Iris pigment epithelial cell (primary cell): Measurements from ENCODE around the gene PLEKHB1.

Experiments
- DNase-seq: peaks from one replicate; pipeline ENCODE4 v3.0.0-alpha.2; 2011; ENCODE audit warnings: low read depth

Gene PLEKHB1

DNA sequence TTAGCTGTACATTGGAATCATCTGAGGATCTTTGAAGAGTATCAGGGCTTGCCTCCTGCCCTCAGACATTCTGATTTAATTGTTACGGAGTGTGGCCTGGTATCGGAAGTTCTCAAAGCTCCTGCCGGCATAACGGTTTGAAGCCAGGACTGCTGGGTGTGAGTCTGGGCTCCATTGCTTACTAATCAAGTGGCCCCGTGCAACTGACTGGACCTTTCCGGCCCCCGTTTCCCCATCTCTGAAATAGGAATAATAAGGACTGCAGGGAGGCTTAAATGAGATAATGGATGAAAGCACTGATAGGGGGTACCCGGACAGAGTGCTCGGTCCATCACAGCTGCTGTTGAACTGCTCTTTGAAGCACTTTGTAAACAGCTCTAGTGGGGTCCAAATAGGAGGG lies 1.7 kb downstream of the PLEKHB1 start:
- no peak for DNase-seq

DNA sequence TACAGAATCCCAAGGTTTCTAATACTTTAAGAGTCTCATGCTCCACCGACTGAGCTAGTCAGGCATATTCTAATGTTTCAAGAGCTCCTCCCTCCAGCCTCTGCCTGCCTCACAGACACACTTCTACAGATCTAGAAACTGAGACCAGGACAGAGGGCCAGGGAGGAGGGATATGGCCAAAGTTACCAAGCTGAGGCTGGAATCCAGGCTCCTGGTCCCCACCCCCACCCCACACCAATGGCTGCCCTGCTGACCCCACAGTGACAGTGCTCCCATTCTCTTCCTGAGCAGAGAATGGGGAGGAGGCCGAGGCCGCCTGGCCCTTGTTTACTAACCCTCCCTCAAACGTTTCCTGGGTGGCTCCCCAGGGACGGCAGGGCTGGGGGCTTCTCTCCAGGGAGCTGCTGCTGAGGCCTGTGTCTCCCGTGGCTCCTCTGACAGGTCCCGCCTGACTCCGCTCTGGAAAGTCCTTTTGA lies 2.2 kb downstream of the PLEKHB1 start:
- no peak for DNase-seq

- DNase-seq: no peak
Observed at GRCh38 chr11:73649206-73649605, 2.8 kb downstream of the PLEKHB1 start.

DNA sequence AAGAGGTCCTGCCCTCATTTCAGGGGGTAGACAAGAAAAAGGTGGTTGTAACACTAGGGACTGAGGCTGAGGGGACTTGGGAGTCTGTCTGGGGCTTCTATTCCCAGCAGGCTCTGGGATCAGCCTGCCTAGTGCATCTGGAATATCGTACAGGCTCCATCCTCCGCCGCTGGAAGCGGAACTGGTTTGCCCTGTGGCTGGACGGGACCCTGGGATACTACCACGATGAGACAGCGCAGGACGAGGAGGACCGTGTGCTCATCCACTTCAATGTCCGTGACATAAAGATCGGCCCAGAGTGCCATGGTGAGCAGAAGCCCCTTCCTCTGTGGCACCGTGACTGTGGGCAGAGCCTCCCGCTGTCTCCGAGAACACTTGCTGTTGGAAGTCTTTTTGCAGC lies 4.0 kb downstream of the PLEKHB1 start:
- no peak for DNase-seq

DNA sequence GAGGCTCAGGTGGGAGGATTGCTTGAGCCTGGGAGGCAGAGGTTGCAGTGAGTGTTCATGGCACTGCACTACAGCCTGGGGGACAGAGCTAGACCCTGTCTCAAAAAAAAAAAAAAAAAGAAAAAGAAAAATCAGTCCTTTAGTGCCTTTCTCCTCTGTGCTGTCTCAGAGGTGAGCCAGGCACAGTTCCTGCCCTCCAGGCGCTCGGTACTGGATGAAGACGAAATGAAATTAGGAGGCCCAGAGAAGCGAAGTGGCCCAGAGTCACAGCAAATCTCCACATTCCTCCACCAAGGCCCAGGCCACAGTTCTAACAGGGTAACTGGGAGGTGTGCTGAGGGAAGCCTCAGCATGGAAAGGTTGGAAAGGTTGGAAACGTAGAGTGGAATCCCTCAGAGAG lies 4.9 kb downstream of the PLEKHB1 start:
- DNase-seq: no peak

GRCh38 chr11:73651661-73652045 lies 5.3 kb downstream of the PLEKHB1 start:
- DNase-seq: no peak

- DNase-seq: no peak
Observed at GRCh38 chr11:73652046-73652730, 5.8 kb downstream of the PLEKHB1 start.

DNA sequence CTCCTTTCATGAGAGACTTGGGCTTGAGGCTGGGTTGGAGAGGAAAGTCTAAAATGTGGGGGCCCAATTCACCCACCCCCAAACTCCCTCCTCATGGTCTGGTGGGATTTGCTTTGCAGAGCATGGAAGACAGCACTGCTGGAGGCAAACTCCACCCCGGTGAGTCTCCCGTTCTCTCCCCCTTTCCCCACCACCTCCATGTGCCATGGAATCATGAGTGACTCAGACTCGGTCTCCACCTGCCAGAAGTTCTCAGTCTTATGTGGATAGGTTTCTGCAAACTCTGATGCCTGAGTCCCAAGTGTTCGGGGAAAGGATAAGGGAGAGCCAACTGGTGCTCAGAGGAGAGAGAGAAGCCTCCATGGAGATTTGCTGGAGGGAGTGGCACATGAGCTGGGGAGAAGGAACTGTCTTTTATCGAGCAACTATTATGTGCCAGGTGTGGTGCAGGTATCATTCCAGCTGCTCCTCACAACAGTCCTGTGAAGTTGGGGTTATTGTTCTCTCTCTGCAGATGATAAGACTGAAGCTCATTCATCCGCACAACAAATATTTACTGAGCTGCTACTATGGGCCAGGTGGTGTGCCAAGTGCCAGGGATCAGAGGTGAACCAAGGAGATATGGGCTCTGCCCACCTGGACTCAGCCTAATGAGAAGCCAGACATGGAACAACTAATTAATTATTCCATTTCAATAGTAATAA lies 6.6 kb downstream of the PLEKHB1 start:
- no peak for DNase-seq

DNA sequence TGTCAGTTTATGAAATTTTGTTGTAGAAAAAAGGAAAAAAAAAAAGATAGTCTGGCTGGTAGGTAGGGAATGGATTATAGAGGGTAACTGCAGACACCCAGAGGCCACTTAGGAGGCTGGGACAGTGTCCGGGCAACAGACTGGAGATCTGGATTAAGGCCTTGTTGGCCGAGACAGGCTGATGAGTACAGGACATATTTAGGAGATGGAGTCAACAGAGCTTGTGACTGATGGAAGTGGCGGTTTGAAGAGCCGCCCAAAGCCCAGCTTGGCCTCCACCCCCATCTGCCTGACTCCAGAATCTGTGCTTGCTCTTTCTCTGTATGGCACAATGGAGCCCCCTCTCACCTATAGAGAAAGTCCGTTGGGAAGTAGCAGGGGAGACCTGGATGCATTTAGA lies 7.6 kb downstream of the PLEKHB1 start:
- DNase-seq: no peak

DNA sequence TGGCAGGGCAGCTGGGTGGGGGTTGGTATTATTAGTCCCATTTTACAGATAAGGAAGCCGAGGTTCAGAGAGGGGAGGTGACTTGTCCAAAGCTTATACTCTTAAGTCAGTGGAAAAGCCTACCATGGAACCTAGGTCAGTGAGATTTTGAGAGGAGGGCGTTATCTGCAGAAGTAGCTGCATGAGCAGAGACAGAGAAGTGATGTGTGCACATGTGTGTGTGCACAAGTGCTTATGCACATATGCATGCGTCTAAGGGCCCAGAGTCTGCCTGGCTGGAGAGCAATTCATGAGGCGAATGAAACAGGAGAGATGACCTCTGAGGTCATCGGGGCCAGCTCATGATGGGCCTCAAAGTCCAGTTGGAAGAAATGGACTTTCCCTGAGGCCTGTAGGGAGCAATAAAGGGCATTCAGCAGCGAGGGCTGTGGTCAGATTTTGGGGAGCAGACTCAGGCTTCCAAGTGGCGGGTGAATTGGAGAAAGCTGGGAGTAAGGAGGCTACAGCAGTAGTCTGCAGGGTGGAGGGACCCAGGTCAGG lies 8.2 kb downstream of the PLEKHB1 start:
- no peak for DNase-seq

DNA sequence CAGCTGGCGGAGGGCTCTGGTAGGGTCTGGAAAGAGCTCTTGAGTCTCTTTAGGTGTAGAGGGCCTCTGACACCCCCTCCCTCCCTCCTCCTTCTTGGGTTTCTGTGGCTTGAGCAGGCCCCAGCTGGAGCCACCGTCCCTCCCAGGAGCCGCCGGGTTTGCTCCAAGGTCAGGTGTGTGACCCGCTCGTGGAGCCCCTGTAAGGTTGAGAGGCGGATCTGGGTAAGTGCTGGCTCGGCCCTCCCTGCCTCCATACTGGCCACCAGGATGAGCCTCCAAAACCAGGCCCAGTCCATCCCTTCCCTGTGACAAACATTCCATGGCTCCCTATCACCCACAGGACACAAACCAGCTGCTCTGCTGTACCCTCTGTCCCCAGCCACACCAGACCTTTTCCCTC lies 9.3 kb downstream of the PLEKHB1 start:
- DNase-seq: no peak

DNA sequence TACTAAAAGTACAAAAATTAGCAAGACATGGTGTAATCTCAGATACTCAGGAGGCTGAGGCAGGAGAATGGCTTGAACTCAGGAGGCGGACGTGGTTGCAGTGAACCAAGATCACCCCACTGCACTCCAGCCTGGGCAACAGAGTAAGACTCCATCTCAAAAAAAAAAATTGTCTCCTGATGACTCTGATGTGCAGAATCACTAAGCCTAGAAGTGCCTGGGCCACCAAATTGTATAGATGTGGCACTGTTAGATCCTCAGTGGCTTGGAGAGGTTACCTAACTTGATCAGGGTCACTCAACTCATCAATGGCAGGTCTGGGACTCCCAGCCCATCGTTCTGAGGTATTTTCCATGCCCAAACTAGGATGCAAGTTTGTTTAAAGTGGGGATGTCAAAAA lies 10.6 kb downstream of the PLEKHB1 start:
- no peak for DNase-seq

DNA sequence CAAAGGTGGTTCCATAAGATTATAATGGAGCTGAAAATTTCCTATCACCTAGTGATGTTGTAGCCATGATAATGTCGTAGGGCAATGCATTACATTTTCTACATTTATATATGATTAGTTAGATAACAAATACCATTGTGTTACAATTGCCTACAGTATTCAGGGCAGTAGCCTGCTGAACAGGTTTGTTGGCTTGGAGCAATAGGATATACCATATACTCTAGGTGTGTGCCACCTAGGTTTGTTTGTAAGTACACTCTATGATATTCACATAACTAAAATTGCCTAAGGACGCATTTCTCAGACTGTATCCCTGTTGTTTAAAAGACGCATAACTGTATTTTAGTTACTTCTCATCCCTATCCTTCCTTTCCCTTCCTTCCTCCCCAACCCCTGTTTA lies 13.6 kb downstream of the PLEKHB1 start:
- DNase-seq: no peak

DNA sequence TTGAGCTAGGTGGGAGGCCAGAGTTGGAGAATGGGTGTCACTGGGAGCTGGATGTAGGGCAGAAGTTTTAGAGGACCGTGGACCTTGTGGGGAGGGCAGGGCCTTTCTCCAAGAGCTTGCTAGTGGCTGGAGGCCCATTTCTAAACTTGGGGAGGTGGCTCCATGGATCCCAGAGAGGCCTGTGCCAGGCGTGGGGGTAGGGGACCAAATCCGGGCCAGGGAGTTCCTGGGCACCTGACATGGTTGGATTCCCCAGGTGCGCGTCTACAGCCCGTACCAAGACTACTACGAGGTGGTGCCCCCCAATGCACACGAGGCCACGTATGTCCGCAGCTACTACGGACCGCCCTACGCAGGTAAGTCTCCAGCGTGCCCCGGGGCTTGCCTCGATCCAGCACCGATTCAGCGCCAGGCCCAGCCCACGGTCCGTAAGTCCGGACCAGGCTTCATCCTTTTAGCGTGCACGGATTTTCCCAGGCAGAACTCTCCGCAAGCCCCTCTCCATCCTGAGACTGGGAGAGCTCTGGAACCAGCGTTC lies 14.2 kb downstream of the PLEKHB1 start:
- DNase-seq: no peak

DNA sequence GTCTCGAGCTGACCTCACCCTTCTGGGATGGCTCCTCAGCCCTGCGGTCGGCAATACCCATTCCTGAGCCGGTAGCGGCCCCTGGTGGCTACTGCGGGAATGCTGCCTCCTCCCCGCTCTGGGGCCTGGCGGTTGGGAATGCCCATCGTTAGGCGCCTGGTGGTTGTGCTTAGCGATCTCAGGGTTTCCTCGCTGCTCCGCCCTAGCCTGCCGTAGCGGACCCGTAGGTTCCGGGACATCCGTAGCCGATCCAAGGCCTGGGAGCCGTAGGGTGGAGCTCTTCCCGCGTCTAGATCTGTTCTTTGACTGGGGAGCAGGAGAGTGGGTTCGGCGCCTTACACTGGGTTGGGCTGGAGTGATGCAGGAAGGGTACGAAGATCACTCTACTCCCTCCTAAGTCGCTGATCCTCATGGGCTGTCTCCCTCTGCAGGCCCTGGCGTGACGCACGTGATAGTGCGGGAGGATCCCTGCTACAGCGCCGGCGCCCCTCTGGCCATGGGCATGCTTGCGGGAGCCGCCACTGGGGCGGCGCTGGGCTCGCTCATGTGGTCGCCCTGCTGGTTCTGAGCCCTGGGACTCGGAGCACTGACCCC lies 14.8 kb downstream of the PLEKHB1 start:
- peak; percentile 73 for DNase-seq

- no peak for DNase-seq
Observed at GRCh38 chr11:73662445-73663157, 16.2 kb downstream of the PLEKHB1 start.

DNA sequence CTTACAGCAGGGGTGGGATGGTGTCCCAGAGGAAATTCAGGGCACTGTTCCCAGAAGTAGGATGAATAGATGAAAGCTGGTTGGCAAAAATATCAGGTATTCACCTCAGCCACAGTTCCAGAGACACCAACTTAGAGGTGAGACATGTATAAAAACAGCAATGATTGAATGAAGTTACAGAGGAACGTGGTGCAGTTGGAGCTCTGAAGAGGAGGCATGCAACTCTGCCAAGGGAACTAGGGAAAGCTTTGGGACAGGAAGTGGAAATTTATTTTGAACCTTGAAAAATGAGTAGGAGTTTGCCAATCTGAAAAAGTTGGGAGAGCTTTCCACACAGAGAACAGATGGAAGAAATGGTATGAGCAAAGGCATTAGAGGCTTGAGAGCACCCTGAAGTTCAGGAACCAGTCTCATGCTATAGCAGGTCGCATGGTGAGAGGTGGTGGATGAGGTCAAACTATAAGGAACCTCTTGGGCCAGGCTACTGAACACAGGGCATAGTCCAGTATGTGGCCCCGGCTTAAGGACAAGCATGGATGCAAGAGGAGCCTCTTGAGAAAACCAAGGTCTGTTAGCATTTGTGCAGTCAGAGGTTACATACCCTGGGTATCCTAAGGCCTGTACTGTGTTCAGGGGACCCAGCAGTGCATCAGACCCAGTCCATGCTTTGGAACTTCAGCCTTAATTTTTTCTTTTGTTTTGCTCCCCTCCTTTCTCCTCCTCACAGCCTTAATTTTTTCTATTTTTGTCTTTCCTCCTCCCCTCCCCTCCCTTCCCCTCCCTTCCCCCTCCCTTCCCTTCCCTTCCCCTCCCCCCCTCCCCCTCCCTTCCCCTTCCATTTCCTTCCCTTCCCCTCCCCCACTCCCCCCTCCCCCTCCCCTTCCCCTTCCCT lies 17.5 kb downstream of the PLEKHB1 start:
- DNase-seq: no peak

- DNase-seq: no peak
Observed at GRCh38 chr11:73664877-73665276, 18.5 kb downstream of the PLEKHB1 start.

DNA sequence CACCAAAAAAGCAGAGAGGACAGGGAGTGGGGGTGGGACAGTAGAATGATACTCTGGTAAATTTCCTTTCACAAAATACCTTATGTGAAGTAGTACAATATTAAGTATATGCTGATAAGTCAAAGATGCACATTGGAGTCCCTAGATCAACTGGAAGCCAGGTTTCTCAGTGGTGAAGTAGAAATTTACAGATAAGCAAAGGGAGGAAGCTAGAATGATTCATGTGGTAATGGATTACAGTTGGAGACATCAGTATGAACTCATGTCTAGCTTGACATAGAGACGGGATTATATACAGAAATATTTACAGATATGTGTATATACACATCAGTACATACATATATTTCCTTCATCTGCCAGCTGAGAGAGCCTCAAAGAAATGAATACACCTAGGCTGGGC lies 21.5 kb downstream of the PLEKHB1 start:
- peak; percentile 45 for DNase-seq

DNA sequence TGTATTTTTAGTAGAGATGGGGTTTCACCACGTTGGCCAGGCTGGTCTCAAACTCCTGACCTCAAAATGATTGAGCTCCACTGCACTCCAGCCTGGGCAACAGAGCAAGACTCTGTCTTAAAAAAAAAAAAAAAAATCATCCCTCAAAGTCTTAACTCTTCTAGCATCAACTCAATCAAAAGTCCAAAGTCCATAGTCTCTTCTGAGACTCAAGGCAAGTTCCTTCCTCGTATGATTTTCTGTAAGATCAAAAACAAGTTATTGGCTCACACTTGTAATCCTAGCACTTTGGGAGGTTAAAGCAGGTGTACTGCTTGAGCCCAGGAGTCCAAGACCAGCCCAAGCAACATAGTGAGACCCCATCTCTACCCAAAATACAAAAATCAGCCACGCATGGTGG lies 24.4 kb downstream of the PLEKHB1 start:
- no peak for DNase-seq

GRCh38 chr11:73671701-73672100 lies 25.3 kb downstream of the PLEKHB1 start:
- peak; percentile 13 for DNase-seq
